ENCODE data around the gene ADGRD2.

The ADGRD2 gene

DNA sequence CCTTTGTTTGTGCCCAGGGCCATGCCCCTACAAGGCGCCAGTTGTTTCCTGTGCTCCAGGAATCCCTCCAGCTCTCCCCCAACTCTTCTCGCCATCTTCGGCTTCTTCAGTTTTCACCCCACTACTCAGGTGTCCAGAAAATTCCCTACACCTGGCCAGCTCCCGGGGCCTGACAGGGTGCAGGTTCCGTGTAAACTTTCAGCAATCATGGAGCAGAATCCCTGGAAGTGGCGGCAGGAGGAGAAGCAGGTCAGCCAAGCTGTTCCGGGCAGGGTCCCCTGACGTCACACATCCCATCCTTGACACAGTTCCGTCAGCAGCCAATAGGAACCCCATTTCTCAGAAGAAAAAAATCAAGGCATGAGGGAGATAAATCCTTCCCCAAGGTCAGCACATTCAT lies 12.2 kb upstream of the ADGRD2 start:
- no peak for DNase-seq (ENCODE audit: low spot score)

DNA sequence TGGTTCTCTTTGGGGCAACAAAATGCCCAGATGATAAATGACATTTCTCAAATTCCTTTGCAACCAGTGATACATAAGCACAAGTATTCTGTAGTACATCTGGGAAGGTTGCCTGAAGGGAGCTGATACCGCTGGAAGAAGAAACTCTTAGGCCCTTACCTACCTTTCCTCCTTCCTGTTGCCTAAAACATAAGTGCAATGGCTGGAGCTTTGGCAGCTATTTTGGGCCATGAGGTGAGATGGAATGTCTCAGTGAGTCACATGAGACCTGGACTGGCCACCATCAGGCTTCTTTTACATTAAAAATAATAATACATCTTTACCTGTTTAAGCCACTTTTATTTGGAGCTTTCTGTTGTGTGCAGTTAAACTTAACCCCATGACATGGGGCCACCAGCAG lies 11.2 kb upstream of the ADGRD2 start:
- DNase-seq (ENCODE audit: low spot score) = no peak

DNA sequence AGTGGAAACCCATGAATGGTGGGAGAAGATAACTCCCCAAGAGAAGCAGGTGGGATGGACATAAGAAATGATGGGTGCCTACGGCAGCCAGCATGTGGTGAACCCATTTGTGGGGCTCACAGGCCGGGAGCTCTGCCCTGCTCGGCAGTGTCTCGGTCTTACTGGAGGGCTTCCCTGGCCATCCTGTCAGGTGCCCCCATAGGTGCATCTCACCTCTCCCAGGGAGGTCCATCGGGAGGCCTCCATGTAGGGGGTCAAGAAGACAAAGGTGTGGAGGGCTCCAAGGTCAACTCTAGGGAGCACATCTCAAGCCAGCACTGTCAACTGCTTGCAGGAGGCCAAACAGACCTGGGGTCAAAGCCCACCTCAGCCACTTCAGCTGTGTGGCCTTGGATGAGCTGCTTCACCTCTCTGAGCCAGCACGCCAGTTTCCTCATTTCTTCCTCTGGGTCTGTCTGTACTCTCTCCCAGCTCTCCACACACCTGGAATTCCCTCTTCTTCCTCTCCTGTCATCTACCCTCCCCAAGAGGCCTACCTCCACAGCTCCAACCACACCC lies 10.5 kb upstream of the ADGRD2 start:
- no peak for DNase-seq (ENCODE audit: low spot score)

DNA sequence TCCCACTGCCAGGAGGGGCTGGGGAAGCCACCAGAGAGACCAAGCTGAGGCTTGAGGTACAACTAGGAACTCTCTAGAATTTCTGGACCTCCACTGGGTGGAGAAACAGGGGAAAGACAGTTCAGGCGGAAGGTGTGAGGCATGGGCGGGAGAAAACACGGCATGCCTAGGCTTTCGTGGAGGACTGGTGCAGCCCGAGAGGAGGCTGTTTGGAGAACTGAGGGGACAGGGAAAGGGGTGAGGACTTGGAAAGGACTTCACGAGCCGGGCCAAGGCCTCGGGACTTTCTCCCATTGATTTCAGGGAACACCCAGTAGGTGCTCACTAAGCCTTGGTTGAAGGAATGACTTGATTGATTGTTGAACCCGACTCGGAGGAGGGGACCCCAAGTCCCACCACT lies 9.5 kb upstream of the ADGRD2 start:
- DNase-seq (ENCODE audit: low spot score) = no peak

DNA sequence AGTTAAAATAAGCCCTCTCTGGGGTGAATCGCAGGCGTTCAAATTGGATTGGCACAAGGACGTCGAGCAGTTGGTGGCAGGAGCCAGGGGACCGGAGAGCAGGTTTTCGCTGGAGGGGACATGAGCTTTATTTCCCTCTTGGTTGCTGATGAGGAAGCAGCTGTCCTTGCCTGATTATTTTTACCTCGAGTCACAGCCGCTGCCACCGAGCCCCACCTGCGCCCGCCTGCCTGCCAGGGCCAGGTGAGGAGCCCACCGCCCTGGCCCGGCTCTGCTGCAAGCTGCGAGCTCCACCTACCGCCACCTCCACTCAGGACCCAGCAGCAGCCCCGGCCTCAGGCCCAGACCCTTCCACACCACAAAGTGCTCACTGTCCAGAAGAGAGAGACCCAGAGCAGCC lies 9.0 kb upstream of the ADGRD2 start:
- DNase-seq (ENCODE audit: low spot score) = no peak

DNA sequence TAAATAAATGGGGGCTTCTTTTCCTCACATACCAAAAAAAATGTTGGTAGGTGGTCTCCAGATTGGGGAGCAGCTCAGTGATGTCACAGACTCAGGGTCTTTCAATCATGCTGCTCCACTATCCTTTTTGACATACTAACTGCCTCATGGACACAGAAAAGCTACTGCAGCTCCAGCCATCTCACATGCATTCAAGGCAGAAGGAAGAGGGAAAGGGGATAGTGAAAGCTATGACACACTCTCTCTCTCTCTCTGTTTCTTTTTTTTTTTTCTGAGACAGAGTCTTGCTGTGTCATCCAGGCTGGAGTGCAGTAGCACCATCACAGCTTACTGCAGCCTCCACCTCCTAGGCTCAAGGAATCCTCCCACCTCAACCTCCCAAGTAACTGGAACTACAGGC lies 7.9 kb upstream of the ADGRD2 start:
- no peak for DNase-seq (ENCODE audit: low spot score)

DNA sequence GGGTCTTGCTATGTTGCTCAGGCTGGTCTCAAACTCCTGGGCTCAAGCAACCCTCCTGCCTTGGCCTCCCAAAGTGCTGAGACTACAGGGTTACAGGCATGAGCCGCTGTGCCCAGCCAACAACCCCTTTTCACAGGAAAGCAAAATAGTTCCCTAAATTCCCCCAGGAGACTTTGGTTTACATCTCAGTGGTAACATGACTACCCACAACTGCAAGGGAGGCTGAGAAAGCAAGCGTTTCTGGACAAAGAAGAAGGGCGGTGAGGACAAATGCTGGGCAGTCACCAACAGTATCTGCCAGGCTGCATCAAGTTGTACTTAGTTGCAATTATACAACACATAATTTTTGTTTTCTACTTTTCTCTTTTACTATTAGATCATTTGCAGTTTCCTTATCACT lies 7.4 kb upstream of the ADGRD2 start:
- no peak for DNase-seq (ENCODE audit: low spot score)

DNA sequence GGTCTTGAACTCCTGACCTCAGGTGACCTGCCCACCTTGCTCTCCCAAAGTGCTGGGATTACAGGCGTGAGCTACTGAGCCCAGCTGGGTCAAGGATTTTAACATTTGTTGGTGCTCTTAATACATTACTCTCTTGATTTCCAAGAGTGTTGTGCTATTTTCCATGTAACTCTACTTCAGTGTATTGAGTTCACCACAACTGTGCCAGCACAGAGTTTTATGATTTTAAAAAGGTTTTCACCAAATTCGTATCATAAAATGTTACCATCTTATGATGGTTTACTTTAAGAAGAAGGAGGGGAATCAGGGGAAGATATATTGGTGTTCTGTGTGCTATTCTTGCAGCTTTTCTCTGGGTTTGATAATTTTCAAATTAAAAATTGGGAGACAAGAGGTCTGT lies 6.6 kb upstream of the ADGRD2 start:
- no peak for DNase-seq (ENCODE audit: low spot score)

DNA sequence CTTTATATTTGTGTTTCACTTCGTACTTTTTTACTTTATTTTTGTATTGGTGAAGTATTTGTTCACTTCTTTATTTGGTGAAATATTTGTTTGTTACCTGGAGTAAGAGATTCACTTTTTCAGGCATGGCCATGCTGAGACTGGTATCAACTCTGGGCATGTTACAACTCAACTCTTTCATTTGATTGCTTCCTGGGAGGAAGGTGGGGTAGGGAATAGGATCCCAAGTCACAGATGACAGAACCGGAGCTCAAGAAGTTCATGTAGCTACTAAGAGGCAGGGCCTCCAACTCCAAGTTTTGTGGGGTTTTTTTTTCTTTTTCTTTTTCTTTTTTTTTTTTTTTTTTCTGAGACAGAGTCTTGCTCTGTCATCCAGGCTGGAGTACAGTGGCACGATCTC lies 6.1 kb upstream of the ADGRD2 start:
- DNase-seq (ENCODE audit: low spot score) = no peak

DNA sequence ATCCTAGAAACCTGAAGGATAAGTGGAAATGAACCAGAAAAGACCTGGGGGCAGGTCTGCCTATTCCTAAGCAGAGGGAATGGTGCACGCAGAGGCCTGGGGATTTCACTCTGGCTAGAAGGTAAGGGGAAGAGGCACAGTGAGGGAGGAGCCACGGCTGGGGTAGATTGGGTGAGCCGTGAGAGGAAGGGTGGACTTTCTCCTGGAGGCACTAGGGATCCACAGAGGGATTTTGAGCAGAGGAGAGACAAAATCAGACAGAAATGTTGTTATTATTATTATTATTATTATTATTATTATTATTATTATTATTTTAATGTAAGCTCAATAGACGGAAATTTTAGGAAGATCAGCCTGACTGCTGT lies 3.0 kb upstream of the ADGRD2 start:
- no peak for DNase-seq (ENCODE audit: low spot score)

DNA sequence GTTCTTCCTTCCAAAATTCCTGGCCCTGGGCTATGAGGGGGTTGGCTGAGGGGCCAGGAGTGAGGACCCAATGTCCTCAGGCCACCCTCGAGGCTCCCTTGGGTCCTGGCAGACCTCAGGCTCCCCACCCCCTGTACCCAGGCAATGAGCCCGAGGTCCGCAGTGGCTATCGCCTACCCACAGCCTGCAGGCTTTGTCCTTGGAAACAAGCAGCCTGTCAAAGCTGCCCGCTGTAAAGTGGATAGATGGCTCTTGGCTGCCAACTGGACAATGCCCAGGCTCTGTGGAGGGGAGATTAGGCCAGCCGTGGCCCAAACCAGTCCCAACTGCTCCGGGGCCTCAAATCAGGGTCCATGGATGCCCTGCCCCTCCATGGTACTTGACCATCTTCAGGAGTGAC lies 2.2 kb upstream of the ADGRD2 start:
- DNase-seq (ENCODE audit: low spot score) = no peak

DNA sequence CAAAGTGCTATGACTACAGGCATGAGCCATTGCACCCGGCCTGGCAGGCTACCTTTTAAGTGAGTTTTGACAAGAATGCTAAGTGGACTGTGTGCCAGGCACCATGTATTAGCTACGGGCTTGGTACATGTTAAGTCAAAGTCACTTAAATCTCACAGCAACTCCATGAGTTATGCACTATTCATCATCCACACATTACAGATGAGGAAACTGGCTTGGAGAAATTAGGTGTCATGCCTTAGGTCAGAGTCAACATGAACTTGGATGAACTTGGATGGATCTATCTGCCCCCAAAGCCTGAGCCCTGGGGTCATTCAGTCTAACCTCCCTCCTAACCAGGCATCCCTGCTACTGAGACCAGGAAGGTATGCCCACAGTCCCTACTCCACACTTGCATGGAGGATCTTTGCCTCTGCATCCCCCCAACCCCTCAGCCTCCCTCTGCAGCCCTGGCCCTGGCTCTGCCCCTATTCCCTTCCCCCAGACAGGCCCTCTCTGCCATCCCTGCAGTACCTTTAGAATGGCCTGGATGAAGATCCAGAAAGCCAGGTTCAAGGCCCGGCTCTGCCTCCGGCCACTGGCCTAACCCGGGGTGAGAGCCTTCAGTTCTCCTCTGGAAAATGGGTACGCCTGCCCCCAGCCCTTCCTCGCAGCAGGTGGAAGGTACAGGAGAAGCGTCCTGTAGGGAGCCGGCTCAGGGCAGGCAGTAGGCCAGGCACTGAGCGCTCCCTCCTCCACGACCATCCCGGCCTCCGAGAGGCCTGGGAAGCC lies 685 bp upstream of the ADGRD2 start:
- DNase-seq (ENCODE audit: low spot score) = no peak

DNA sequence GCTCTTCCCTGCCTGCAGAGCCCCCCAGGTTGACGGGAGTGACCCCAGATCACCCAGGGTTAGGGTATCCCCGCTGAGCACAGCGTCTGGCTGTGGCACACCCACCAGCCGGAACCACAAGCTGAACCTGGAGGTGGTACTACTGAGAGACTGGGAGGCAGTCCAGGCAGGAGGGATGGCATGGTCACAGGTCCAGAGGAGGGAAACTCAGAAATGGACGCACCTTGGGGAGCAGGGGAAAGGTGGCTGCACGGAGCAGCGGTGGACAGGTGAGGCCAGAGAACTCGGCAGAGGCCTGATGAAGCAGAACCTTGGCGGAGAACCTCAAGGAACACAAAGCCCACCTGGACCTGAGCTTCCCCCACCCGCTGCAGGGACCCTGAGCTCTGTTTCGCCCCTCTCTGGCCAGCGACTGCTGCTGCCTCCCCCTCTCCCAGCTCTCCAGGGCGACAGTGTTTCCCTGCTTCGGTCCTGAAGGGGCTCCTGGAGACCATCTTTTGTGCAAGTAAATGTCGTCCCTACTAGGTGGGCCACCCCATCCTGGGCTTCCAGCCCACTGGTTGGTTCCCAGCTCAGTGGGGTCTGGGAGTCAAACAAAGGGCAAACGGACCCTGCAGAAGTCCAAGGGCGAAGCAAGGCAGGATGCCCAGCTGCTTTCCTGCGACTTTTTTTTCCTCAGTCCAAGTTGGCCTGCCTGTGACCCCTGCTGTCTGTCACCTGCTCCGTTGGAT lies 845 bp downstream of the ADGRD2 start:
- no peak for DNase-seq (ENCODE audit: low spot score)

DNA sequence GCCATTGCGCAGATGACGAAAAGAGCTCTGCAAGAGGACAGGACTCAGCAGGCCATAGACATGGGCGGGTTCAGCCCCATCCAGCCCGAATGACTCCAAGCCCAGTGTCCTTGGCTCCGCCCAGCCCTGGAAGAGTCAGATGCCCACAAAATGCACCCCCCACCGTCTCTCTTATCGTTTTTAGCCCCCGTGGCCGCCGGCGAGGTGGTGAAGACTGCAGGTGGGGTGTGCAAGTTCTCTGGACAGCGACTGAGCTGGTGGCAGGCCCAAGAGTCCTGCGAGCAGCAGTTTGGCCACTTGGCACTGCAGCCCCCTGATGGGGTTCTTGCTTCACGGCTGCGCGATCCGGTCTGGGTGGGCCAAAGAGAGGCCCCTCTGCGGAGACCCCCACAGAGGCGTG lies 2.1 kb downstream of the ADGRD2 start:
- no peak for DNase-seq (ENCODE audit: low spot score)

DNA sequence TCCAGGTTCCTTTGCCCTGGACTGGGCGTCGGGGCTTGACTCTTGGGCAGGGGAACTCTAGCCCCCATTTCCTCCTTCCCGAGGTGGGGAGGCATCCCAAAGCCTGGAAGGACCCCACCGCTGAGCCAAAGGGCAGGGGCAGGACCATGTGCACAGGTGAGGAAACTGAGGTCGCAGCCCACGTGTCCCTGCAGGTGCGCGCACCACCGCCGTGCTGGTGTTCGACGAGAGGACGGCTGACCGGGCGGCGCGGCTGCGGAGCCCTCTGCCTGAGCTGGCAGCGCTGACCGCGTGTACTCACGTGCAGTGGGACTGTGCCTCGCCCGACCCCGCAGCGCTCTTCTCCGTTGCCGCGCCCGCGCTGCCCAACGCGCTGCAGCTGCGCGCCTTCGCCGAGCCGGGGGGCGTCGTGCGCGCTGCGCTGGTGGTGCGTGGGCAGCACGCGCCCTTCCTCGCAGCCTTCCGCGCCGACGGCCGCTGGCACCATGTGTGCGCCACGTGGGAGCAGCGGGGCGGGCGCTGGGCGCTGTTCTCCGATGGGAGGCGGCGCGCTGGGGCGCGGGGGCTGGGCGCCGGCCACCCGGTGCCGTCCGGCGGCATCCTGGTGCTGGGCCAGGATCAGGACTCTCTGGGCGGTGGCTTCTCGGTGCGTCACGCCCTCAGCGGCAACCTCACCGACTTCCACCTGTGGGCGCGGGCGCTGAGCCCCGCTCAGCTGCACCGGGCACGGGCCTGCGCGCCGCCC lies 2.8 kb downstream of the ADGRD2 start:
- no peak for DNase-seq (ENCODE audit: low spot score)

DNA sequence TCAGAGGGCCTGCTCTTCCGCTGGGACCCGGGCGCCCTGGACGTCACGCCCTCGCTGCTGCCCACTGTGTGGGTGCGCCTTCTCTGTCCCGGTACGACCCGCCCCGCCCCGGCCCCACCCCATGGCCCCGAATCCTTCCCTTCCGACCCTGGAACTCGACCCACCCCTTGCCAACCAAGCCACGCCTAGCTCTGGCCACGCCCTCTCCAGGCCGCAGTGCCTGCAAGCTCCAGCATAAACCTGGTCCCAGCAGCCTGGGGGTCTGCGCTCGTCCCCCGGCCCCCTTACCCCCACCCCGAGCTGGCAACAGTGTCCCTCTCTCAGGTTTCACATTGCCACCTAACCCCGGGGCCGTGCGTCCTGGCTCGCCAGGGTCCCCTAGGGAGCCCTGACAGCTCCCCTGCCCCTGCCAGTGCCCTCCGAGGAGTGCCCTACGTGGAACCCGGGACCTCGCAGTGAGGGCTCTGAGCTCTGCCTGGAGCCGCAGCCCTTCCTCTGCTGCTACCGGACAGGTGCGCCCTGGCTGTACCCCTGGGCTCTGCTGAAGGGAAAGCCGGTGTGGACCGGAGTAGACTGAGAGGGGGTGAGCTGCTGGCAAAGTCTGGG lies 3.4 kb downstream of the ADGRD2 start:
- DNase-seq (ENCODE audit: low spot score) = no peak

DNA sequence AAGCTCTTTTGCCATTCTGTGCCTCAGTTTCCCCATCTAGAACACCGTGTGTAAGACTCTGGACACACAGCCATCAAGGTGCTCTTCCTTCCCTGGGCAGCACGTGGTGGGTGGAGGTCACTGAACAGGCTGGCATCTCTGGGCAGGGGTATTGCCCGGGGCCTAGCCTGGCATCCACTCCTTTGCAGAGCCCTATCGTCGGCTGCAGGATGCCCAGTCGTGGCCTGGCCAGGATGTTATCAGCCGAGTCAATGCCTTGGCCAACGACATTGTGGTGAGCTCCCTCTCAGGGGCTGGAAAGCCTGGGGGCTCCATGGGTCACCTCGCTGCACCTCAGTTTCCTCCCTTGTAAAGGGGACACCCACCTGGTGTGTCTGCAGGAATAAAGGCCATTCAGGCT lies 4.0 kb downstream of the ADGRD2 start:
- no peak for DNase-seq (ENCODE audit: low spot score)

DNA sequence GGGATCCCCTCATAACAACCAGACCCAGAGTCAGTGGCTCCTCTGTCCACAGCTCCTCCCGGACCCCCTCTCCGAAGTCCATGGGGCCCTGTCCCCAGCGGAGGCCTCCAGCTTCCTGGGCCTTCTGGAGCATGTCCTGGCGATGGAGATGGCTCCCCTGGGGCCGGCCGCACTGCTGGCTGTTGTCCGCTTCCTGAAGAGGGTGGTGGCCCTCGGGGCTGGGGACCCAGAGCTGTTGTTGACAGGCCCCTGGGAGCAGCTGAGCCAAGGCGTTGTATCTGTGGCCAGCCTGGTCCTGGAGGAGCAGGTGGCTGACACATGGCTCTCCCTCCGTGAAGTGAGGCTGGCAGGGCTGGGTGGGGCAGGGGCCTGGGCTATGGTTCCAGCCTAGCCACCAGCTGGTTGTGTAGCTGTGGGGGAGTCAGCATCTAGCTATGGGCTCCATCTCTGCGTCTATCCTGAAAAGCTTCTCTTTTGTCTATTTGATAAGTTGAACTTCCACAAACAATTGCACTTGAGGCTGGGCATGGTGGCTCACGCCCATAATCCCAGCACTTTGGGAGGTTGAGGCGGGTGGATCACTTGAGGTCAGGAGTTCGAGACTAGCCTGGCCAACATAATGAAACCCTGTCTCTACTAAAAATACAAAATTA lies 4.7 kb downstream of the ADGRD2 start:
- no peak for DNase-seq (ENCODE audit: low spot score)

DNA sequence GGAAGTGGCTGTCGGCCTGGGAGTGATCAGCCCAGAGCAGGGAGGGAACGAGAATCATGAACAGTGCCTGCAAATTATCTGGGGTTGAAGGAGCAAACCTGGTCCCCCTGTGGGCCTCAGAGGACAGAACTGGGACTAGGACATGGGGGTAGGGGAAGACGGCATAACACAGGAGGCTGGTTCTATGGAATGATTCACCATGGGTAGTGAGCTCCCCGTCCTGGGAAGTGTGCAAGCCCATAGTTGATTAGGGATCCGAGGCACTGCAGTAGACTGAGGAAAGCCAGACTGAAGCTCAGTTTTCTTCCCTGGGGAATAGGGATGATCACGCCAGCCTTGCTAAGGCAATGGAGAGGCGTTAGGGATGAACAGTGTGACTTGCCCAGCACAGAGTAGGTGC lies 5.6 kb downstream of the ADGRD2 start:
- no peak for DNase-seq (ENCODE audit: low spot score)

DNA sequence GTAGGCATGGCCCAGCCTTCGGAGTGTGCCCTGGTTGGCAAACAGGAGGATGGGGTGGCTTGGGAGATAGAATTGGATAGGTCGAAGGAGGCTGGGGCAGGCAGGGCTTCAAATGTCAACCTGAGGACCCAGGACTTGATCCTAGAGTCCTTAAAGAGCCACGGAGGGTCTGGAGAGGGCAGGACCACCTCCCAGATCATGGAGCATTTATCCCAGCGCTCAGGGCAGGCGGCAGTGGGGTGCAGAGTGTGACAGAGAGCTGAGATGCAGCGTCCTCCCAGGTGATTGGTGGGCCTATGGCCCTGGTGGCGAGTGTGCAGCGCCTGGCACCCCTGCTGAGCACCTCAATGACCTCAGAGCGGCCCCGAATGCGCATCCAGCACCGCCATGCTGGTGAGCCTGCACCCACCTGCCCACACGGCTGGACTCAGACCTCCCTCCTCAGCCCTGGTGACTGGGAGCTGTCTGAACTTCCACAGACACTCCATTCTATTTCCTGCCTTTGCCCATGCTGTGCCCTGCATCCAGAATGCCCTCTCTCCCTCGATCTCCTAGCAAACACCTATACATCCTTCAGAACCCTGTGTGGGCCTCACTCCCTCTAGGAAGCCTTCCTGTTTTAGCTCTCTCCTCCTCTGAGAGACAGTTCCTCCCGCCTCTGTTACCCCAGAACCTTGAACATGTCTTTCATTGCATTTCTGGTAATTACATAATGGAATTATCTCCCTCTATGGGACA lies 6.3 kb downstream of the ADGRD2 start:
- no peak for DNase-seq (ENCODE audit: low spot score)

Data from Ammon's horn (tissue), 1 donor.